H1 (cell line): ENCODE results near the gene PLAAT2. TPM values are rescaled to one million over a fixed set of nuclear protein-coding genes. Genes with fewer than 3 reads are reported as not detected.

Experiments used
- CTCF ChIA-PET: fragments of 300-600 bp; sonication (Branson Sonifier 250); formaldehyde crosslinking; loops from one replicate; lab custom pipeline; 2021; ENCODE audit not compliant: partially characterized antibody; lab: Charles Lee
- POLR2A ChIA-PET: fragments of 300-600 bp; sonication (Branson Sonifier 250); formaldehyde crosslinking; loops from one replicate; lab custom pipeline; 2021; ENCODE audit warnings: inconsistent platforms; ENCODE audit not compliant: partially characterized antibody; lab: Charles Lee
- DNase-seq, 2 experiments: peaks; one replicate each; pipeline versions ENCODE4 v3.0.0 to v3.0.0-alpha.2; 2010 to 2022; ENCODE audit warnings: low spot score in 2 of 2, low read depth in 1 of 2, mixed read lengths in 1 of 2
- FAIRE-seq: peaks from 2 replicates; lab custom pipeline; 2011; peaks lifted over from hg19 to GRCh38; lab: Jason Lieb, UNC
- H2AFZ ChIP-seq: 2 replicates; pipeline ENCODE4 v1.8.1; 2012; ENCODE audit warnings: low read length, inconsistent platforms
- H2AK5ac ChIP-seq: 2 replicates; pipeline ENCODE4 v1.6.1; 2013; ENCODE audit warnings: low read depth, low read length
- H2BK120ac ChIP-seq: replicated peaks from 2 replicates; pipeline ENCODE3; 2013; ENCODE audit warnings: low read depth, low read length, inconsistent platforms
- H2BK12ac ChIP-seq: 2 replicates; pipeline ENCODE4 v1.6.1; 2013; ENCODE audit warnings: low read depth, low read length
- H2BK15ac ChIP-seq: 2 replicates; pipeline ENCODE4 v1.6.1; 2013; ENCODE audit warnings: low read length
- H2BK20ac ChIP-seq: 2 replicates; pipeline ENCODE4 v1.6.1; 2013; ENCODE audit warnings: low read length
- H2BK5ac ChIP-seq: 2 replicates; pipeline ENCODE4 v1.6.1; 2013; ENCODE audit warnings: low read depth, low read length
- H3K14ac ChIP-seq: 2 replicates; pipeline ENCODE4 v1.6.1; 2013; ENCODE audit warnings: inconsistent platforms; ENCODE audit not compliant: insufficient read length
- H3K18ac ChIP-seq: 2 replicates; pipeline ENCODE4 v1.6.1; 2013; ENCODE audit warnings: low read length; ENCODE audit errors: extremely low read depth
- H3K23ac ChIP-seq: 2 replicates; pipeline ENCODE4 v1.6.1; 2013; ENCODE audit warnings: inconsistent platforms; ENCODE audit not compliant: insufficient read length
- H3K23me2 ChIP-seq: 2 replicates; pipeline ENCODE4 v1.6.1; 2013; ENCODE audit warnings: low read depth, low read length
- H3K27ac ChIP-seq: 2 replicates; pipeline ENCODE4 v1.6.1; 2011; ENCODE audit warnings: low read depth, low read length, inconsistent platforms
- H3K27me3 ChIP-seq, 4 experiments: replicated peaks in 1 of 4; 1 replicate in 1 of 4; 2 replicates in 3 of 4; pipeline versions ENCODE4 v1.6.1 to v1.8.1; 2011 to 2013; ENCODE audit warnings: low read length in 3 of 4, mild to moderate bottlenecking in 3 of 4, inconsistent platforms in 2 of 4, mixed read lengths in 2 of 4, moderate library complexity in 1 of 4; ENCODE audit not compliant: control insufficient read depth in 3 of 4, insufficient read depth in 3 of 4; ENCODE audit errors: extremely low read depth in 1 of 4
- H3K36me3 ChIP-seq, 4 experiments: 2 replicates each; pipeline versions ENCODE4 v1.6.1 to v1.8.1; 2011 to 2013; ENCODE audit warnings: mild to moderate bottlenecking in 4 of 4, low read length in 3 of 4, moderate library complexity in 2 of 4, control low read depth in 1 of 4, inconsistent platforms in 1 of 4; ENCODE audit not compliant: insufficient read depth in 4 of 4, control insufficient read depth in 2 of 4
- H3K4ac ChIP-seq: replicated peaks from 2 replicates; pipeline ENCODE3; 2013; ENCODE audit warnings: low read length, low read depth, mixed read lengths, inconsistent platforms; ENCODE audit not compliant: insufficient read length
- H3K4me1 ChIP-seq, 4 experiments: replicated peaks in 1 of 4; 1 replicate in 1 of 4; 2 replicates in 3 of 4; pipeline versions ENCODE4 v1.6.1 to v1.8.1; 2011 to 2013; ENCODE audit warnings: low read length in 3 of 4, inconsistent platforms in 2 of 4, mixed read lengths in 1 of 4; ENCODE audit not compliant: insufficient read depth in 4 of 4, control insufficient read depth in 3 of 4
- H3K4me2 ChIP-seq, 2 experiments: 2 replicates each; pipeline versions ENCODE4 v1.6.1 to v1.8.1; 2011 to 2013; ENCODE audit warnings: low read depth in 2 of 2, low read length in 2 of 2, control low read depth in 1 of 2, inconsistent platforms in 1 of 2, mild to moderate bottlenecking in 1 of 2; ENCODE audit not compliant: insufficient read depth in 1 of 2
- H3K4me3 ChIP-seq, 4 experiments: fragments of 200-600, 300-600 bp in 1 of 4; sonication (generic), shearing (Covaris generic), sonication (Bioruptor Twin) in 1 of 4; 2 replicates each; pipeline versions ENCODE4 v1.5.1 to v1.8.1; 2011 to 2016; ENCODE audit warnings: low read length in 4 of 4, low read depth in 3 of 4, control low read depth in 2 of 4, inconsistent platforms in 2 of 4, mild to moderate bottlenecking in 2 of 4, mixed read lengths in 1 of 4, moderate library complexity in 1 of 4; ENCODE audit not compliant: insufficient read depth in 2 of 4; ENCODE audit errors: extremely low read depth in 1 of 4
- H3K56ac ChIP-seq: replicated peaks from 2 replicates; pipeline ENCODE3; 2013; ENCODE audit warnings: low read depth, mild to moderate bottlenecking, mixed read lengths, low read length, inconsistent platforms; ENCODE audit not compliant: insufficient read length
- H3K79me1 ChIP-seq: 2 replicates; pipeline ENCODE4 v1.6.1; 2013; ENCODE audit warnings: low read depth, low read length, control low read depth
- H3K79me2 ChIP-seq, 2 experiments: 2 replicates each; pipeline versions ENCODE4 v1.6.1 to v1.8.1; 2012 to 2013; ENCODE audit warnings: low read length in 2 of 2, mild to moderate bottlenecking in 2 of 2, inconsistent platforms in 1 of 2; ENCODE audit not compliant: insufficient read depth in 2 of 2, control insufficient read depth in 1 of 2
- H3K9ac ChIP-seq, 4 experiments: replicated peaks in 1 of 4; 1 replicate in 1 of 4; 2 replicates in 3 of 4; pipeline versions ENCODE4 v1.6.1 to v1.8.1; 2011 to 2013; ENCODE audit warnings: low read depth in 3 of 4, low read length in 3 of 4, control low read depth in 2 of 4, mild to moderate bottlenecking in 2 of 4, moderate library complexity in 2 of 4, inconsistent platforms in 1 of 4; ENCODE audit errors: extremely low read depth in 1 of 4
- H3K9me3 ChIP-seq, 2 experiments: 2 replicates each; pipeline versions ENCODE4 v1.6.1 to v1.8.1; 2012 to 2013; ENCODE audit warnings: mild to moderate bottlenecking in 2 of 2, moderate library complexity in 2 of 2, control low read depth in 1 of 2, inconsistent platforms in 1 of 2, low read depth in 1 of 2, low read length in 1 of 2, mixed read lengths in 1 of 2; ENCODE audit not compliant: insufficient read depth in 2 of 2
- H4K20me1 ChIP-seq, 2 experiments: replicated peaks in 1 of 2; 2 replicates each; pipeline versions ENCODE3 to v1.8.1; 2011 to 2013; ENCODE audit warnings: inconsistent platforms in 2 of 2, low read length in 2 of 2, mild to moderate bottlenecking in 1 of 2; ENCODE audit not compliant: insufficient read depth in 2 of 2, control insufficient read depth in 1 of 2
- H4K5ac ChIP-seq: 2 replicates; pipeline ENCODE4 v1.6.1; 2013; ENCODE audit warnings: low read length, low read depth, mixed read lengths, inconsistent platforms; ENCODE audit not compliant: insufficient read length
- H4K8ac ChIP-seq: 2 replicates; pipeline ENCODE4 v1.8.0; 2013; ENCODE audit warnings: mild to moderate bottlenecking, moderate library complexity, low read length, inconsistent platforms; ENCODE audit not compliant: insufficient read depth; ENCODE audit errors: extremely low read depth
- H4K91ac ChIP-seq: replicated peaks from 2 replicates; pipeline ENCODE3; 2013; ENCODE audit warnings: low read length, mixed read lengths, inconsistent platforms; ENCODE audit not compliant: insufficient read length
- RBBP5 ChIP-seq: IDR thresholded peaks from 2 replicates; pipeline ENCODE4 v1.7.1; 2012; ENCODE audit warnings: low read depth, mild to moderate bottlenecking, inconsistent platforms, low read length, moderate library complexity, borderline replicate concordance
- WGBS, 2 experiments: shearing (Covaris generic) in 1 of 2; methylation state at CpG; one replicate each; pipeline versions ENCODE4 v1.1.6 to v1.1.7; 2013 to 2015; ENCODE audit warnings: low lambda C conversion rate in 2 of 2, mixed read lengths in 2 of 2, inconsistent platforms in 1 of 2, low coverage in 1 of 2, missing lambda C conversion rate in 1 of 2; ENCODE audit not compliant: insufficient replicate concordance in 2 of 2, insufficient coverage in 1 of 2, insufficient read length in 1 of 2; ENCODE audit errors: extremely low coverage in 1 of 2, missing lambda C conversion rate in 1 of 2; 5-methylcytosine and 5-hydroxymethylcytosine counted together
- polyA plus RNA-seq, 7 experiments: library from polyadenylated mRNA; depleted of rRNA in 3 of 7; stranded (reverse) in 5 of 7; unstranded in 2 of 7; fragments of >200 nt in 5 of 7; fragments of 200-250 nt in 2 of 7; gene quantifications; 1 replicate in 5 of 7; 2 replicates in 1 of 7; 4 replicates in 1 of 7; pipeline versions ENCODE4 v1.2.1 to v1.2.3, GENCODE V29; 2011 to 2013; ENCODE audit warnings: missing spikeins in 2 of 7, mixed read lengths in 2 of 7
- total RNA-seq: library from RNA; stranded (reverse); fragmentation: NEBNext Ultra II Directional; extraction: Animal tissue kit (Norgen Biotek cat#: 25700); gene quantifications from 2 replicates; pipeline ENCODE4 v1.2.1, GENCODE V29; 2021
- TF ChIP-seq, protein P1 (sequence below): IDR thresholded peaks from 2 replicates; pipeline ENCODE4 v1.6.1; 2012; ENCODE audit warnings: inconsistent platforms
- TF ChIP-seq, protein P2 (sequence below): IDR thresholded peaks from 2 replicates; pipeline ENCODE4 v1.6.1; 2011; ENCODE audit warnings: low read length, improper control_type of control experiment

PLAAT2 gene
- total and polyA plus RNA-seq, 2 of the 8 experiments (the other 6 are each of a cell fraction or from before 2014, with no cell fraction given), result 0.39 TPM; not detected in 1

DNA sequence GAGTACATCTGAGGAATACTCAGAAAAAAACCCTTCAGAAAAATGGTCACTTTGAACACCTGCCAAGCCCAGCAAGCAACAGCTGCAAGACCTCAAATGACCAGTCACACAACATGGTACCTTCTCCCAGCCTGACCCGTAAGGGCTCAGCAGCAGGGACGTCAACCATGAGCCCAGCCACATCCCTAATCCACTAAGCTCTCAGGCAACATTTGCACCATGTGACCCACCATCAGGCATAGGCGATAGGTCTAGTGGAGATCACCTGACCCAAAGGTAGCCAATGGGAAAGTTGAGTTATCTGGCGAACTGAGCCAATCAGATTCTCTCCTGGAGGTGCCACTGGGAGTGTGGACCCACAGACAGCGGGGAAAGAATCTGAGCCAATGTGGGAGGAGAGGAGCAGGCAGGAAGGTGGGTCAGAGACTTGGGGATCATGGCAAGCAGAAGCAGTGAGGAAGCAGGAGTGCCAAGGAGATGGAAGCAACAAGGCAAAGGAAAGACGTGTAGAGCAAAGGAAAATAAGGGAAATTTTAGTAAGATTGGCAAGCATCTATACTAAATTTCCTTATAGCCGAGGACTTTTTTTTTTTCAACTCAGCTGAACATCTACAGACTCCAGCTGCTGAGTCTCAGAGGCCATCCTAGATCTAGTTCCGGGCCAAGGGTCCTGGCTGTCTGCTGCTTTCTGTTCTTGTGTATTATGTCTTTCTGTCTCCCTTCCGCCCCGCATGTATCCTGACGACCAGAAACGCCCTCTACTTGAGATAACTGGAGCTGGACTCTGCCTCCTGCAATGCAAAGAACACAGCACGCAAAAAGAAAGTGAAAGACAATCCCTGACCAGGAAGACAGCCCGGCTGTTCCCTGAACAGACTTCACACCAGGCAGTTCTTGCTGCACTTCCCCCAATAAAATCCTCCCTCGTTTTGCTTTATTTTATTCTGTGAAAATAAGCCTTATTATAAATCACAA is 11.0 kb upstream of the PLAAT2 start:
- Histone ChIP-seq H4K91ac (no peak overlapping the region), H2BK15ac (no peak overlapping the region), H3K4me3 (no peak overlapping the region), H3K14ac (no peak overlapping the region), H3K4me1 (no peaks in the 10 kb centered on the region), H3K27me3 (no peaks in the 10 kb centered on the region), H3K36me3 (peaks cover 5 to 25% (median 16%) of the 10 kb centered on the region in 4 experiments; a peak in 5 of 8 replicates), H2BK12ac (no peak overlapping the region), H3K23ac (no peak overlapping the region), H4K20me1 (no peaks in the 10 kb centered on the region), H3K4ac (no peak overlapping the region), H4K5ac (no peak overlapping the region), H3K27ac (no peak overlapping the region), H3K23me2 (no peaks in the 10 kb centered on the region; the same call in 1 of the 2 replicates), H2AFZ (no peak overlapping the region), H2BK5ac (no peak overlapping the region), H3K79me1 (peaks cover 3% of the 10 kb centered on the region; the same call in 1 of the 2 replicates), H3K56ac (no peak overlapping the region), H3K9ac (no peak overlapping the region), H3K79me2 (no peaks in the 10 kb centered on the region), H3K9me3 (no peaks in the 10 kb centered on the region), H3K4me2 (no peak overlapping the region), H2BK120ac (no peak overlapping the region), H2AK5ac (no peak overlapping the region), H2BK20ac (no peak overlapping the region), H4K8ac (no peak overlapping the region), H3K18ac (no peak overlapping the region)
- WGBS, 2 experiments, result 91% methylated on average over 15 of the region's 15 CpGs; no CpG with 5 or more reads in 1 of the 2 experiments
- TF ChIP-seq, protein P1, sequence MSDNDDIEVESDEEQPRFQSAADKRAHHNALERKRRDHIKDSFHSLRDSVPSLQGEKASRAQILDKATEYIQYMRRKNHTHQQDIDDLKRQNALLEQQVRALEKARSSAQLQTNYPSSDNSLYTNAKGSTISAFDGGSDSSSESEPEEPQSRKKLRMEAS, result peak; percentile 25; the same call in 1 of the 2 replicates
- TF ChIP-seq RBBP5, result no peak
- TF ChIP-seq, protein P2, sequence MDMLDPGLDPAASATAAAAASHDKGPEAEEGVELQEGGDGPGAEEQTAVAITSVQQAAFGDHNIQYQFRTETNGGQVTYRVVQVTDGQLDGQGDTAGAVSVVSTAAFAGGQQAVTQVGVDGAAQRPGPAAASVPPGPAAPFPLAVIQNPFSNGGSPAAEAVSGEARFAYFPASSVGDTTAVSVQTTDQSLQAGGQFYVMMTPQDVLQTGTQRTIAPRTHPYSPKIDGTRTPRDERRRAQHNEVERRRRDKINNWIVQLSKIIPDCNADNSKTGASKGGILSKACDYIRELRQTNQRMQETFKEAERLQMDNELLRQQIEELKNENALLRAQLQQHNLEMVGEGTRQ, result peak; percentile 53
- DNase-seq (no peak), FAIRE-seq (no peak)
- CTCF ChIA-PET, result interaction anchor here (0.6 to 1.8 kb wide), 3 partner anchors 19 to 176 kb away, joined by 3 to 5 read pairs (median 5); no protein-coding TSS in a partner anchor
- POLR2A ChIA-PET, result interaction anchor here (0.8 to 1.0 kb wide), 2 partner anchors 9 to 31 kb away, joined by 3 to 4 read pairs; no protein-coding TSS in a partner anchor
